Cortex of kidney (tissue), 1 donor: Measurements from ENCODE around the gene TRIM52.
"Not testable (repeated sequence)": the region's sequence is repeated elsewhere in the genome, so short reads cannot be mapped to it uniquely, and the experiment has no call there.

Experiments used
- DNase-seq: peaks from one replicate; lab custom pipeline; 2025; lab: John Stamatoyannopoulos, UW

TRIM52 gene

GRCh38 chr5:181260720-181261319 lies at the start of gene TRIM52:
TRIM52 (minus strand) TSS chr5:181261143; CDS start chr5:181260813, 330 bp downstream.
- DNase-seq: no peak

DNA sequence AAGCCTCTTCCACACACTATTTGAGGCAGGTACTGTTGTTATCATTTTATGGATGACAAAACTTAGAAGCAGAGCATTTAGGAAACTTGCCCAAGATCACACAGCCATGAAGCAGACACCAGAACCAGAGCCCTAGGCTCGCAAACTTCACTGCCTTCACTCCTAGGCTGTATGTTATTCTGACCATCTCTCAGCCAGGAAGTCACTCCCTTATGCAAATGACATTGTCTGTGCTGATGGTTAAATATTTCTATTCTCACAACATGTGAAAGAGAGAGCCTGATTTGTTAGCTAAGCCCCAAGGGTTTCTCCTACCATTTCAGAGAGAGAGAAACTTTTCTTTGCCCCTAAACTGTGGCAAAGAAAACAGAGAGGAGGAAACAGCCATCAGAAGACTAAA lies 26.4 kb upstream of the TRIM52 start:
- not testable (repeated sequence) for DNase-seq

DNA sequence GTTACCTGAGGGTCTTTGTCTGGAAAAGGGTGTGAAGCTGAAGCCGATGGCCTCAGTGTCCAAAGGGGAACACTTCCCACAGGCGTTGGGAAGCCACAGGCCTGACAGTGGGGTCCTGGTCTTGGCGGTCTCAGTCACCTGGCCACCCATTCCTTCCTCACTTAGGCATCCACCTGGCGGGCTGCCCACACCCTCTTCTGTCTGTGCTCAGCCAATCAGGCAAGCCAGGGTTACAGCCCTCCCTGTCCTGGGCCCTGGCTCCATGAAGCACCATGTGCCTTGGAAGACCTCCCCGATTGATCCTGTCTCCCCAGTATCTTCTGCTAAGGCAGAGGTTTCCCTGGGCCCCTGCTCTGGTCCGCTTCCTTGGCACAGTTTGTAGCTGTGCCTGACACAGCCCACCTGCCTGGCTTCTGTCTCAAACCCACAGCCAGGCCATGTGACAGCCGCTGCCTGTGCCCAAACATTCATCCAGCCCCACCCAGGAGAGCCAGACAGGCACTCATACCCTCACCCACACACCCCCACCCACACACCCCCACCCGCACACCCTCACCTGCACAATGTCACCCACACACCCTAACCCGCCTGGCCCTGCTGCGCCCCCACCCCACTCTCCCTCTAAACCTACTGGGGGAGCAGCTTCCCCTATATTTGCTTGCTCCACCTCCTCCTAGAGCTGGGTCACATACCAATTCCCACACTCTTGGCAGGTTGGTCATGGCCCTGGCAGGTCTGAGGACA lies 25.2 kb upstream of the TRIM52 start:
- DNase-seq: not testable (repeated sequence)

- DNase-seq: not testable (repeated sequence)
Observed at GRCh38 chr5:181283841-181284755, 23.2 kb upstream of the TRIM52 start.

DNA sequence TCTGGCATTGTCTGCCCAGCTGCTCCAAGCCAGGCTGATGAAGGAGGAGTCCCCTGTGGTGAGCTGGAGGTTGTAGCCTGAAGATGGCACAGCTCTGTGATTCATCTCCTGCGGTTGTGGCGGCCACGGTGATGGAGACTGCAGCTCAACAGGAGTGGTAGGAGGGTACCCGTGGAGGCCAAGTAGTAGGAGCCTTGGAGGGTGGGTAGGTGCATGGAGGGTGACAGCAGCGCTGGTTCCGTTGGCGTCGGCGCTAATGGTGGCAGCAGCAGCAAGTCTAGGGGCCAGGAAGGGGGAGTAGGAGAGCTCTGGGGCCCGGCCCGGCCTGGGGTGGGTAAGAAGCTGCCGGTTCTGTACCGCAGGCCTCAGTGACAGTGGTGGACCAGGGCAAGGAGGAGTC lies 22.4 kb upstream of the TRIM52 start:
- no peak for DNase-seq

GRCh38 chr5:181282874-181283273 lies 21.9 kb upstream of the TRIM52 start:
- no peak for DNase-seq

DNA sequence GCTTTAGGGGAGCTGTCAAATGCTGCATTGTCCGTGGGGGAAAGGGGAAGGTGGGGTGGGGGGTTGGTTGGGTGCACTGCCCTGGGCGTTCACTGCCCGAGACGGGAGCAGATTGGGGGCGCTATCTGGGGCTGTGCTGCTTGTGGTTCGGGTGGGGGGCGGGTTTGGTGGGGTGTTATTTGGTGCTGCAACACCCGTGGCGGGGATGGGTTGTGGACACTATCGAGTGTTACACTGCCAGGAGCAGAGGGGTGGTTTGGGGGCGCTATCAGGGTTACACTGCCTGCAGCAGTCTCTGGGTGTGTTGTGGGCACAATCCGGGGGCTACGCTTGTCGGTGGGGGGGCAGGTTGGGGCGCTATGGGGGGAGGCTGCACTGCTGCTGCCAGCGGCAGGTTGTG lies 21.5 kb upstream of the TRIM52 start:
- DNase-seq: not testable (repeated sequence)

DNA sequence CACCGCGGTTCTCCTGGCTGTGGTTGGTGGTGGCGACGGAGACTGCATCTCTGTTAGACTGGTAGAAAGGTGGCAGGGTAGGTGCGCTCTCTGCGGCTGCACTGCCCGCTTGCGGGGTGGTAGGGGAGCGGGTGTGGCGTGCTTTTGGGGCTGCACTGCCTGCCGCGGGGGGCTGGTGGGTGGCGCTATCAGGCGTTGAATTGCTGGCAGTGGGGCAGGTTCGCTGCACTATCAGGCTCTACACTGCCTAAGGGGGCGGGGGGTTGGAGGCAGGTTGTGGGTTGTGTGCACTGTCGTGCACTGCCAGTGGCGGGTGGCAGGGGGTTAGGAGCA lies 21.0 kb upstream of the TRIM52 start:
- DNase-seq: no peak

GRCh38 chr5:181281077-181281983 lies 20.4 kb upstream of the TRIM52 start:
- no peak for DNase-seq

DNA sequence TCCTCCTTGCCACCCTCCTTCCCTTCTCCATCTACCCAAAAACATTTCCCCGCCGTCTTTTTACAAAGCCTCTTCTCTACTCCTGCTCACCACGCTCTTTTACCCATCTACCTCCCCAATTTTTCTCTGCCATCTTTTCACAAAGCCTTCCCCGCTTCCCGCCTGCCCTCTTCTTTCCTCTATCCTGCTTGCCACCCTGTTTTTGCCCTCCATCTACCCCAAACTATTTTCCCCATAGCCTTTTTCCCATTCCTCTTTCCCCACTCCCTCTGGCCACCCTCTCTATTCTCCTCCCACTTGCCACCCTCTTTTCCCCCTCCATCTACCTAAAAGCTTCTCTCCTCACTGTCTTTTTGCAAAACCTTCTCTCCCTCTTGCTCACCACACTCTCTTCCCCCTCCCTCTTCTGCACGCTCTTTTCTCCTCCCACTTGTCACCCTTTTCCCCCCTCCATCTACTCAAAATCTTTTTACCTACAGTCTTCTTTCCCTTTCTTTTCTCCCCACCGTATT lies 19.4 kb upstream of the TRIM52 start:
- DNase-seq: no peak

DNA sequence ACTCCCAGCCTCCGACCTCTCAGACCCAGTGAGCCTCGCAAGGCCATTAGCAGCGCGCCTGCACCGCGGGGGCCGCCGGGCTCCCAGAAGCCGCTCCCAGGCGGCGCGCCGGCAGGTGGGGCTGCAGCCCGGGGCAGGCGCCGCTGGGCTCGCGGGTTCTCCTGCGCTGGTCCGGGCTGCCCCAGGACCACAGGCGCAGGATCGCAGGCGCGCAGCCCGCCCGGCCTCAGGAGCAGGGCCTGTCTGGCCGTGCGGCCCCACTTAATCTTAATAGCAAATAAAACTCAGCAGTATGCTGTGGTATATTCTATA lies 12.4 kb upstream of the TRIM52 start:
- not testable (repeated sequence) for DNase-seq

GRCh38 chr5:181271081-181271480 lies 10.1 kb upstream of the TRIM52 start:
- no peak for DNase-seq

DNA sequence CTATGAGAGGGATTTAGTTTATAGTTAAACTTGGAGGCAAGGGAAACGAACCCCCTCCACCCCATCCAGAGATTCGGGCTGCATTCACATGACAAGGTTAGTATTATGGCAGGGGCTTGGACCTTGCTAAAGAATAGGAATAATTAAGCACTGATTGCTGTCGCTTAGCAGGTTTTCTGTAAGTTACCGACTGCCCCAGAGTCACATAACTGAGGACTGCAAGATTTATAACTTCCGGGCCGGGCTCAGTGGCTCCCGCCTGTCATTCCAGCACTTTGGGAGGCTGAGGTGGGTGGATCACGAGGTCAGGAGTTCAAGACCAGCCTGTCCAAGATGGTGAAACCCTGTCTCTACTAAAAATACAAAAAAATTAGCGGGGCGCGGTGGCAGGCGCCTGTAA lies 7.0 kb upstream of the TRIM52 start:
- DNase-seq: not testable (repeated sequence)

DNA sequence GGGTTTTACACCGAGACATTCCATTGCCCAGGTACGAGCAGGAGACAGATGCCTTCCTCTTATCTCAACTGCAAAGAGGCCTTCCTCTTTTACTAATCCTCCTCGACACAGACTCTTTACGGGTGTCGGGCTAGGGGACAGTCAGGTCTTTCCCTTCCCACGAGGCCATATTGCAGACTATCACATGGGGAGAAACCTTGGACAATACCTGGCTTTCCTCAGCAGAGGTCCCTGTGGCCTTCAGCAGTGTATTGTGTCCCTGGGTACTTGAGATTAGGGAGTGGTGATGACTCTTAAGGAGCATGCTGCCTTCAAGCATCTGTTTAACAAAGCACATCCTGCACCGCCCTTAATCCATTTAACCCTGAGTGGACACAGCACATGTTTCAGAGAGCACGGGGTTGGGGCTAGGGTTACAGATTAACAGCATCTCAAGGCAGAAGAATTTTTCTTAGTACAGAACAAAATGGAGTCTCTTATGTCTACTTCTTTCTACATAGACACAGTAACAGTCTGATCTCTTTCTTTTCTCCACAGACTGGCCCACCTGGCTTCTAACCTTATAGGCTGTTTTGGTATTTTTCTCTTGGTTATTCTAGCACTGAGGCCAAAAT lies 6.5 kb upstream of the TRIM52 start:
- DNase-seq: not testable (repeated sequence)

- DNase-seq: no peak
Observed at GRCh38 chr5:181265092-181265671, 4.2 kb upstream of the TRIM52 start.

- DNase-seq: no peak
Observed at GRCh38 chr5:181263633-181264032, 2.7 kb upstream of the TRIM52 start.

GRCh38 chr5:181261320-181262049 lies 542 bp upstream of the TRIM52 start:
- no peak for DNase-seq

DNA sequence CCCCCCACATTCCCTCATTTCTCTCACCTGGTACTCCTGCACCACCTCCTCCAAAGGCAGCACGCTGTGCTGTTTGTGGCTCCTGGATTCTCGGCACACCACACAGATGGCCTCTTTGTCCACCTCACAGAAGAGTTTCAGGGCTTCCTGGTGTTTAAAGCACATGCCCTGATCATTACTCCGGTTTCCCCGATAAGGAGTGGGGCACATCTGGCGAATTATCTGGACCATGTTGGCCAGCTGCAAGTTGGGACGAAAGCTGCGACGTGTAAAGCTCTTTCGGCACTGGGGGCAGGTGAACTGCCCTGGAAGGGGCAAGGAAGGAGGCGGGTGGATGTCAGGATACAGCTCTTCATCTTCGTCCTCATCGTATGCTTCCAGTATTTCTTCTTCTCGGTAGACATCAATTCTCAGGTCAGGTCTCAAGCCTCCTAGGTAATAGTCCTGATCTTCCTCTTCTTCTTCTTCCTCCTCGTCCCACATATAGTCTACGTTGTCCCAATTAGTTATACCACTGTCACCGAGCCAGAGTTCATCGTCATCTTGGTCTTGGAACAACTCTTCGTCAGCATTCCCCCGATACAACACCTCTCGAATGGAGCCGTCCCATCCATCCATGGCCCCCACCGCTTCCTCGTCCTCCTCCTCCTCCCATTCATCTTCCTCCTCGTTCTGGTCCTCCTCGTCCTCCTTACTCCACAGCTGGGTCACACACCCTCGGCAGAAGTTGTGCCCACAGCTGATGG lies 796 bp downstream of the TRIM52 start:
- DNase-seq: no peak

- no peak for DNase-seq
Observed at GRCh38 chr5:181259283-181259682, 1.7 kb downstream of the TRIM52 start.
